HFFc6 (cell line): ENCODE measurements around the gene ASAP2. TPM values are rescaled to one million over a fixed set of nuclear protein-coding genes. Genes with fewer than 3 reads are reported as not detected.

ENCODE experiments used
- DNase-seq: peaks from one replicate; pipeline ENCODE4 v3.0.0-alpha.2; 2018
- H3K27ac Mint-ChIP-seq: 2 replicates; pipeline ENCODE4 v1.8.0; 2020; ENCODE audit warnings: mild to moderate bottlenecking, mixed read lengths
- H3K27me3 Mint-ChIP-seq: 2 replicates; pipeline ENCODE4 v1.8.0; 2021; ENCODE audit warnings: mild to moderate bottlenecking, moderate library complexity, mixed read lengths; ENCODE audit not compliant: insufficient read depth
- H3K36me3 Mint-ChIP-seq: 2 replicates; pipeline ENCODE4 v1.8.0; 2021; ENCODE audit warnings: low read depth, mixed read lengths
- H3K4me1 Mint-ChIP-seq: 2 replicates; pipeline ENCODE4 v1.8.0; 2020; ENCODE audit warnings: low read depth, mixed read lengths
- H3K4me3 Mint-ChIP-seq: 2 replicates; pipeline ENCODE4 v1.8.0; 2020; ENCODE audit warnings: mild to moderate bottlenecking, moderate library complexity, mixed read lengths
- H3K9me3 Mint-ChIP-seq: 2 replicates; pipeline ENCODE4 v1.8.0; 2020; ENCODE audit warnings: mild to moderate bottlenecking, mixed read lengths
- CTCF ChIP-seq: fragments of 200-600 bp; sonication (generic); IDR thresholded peaks from 2 replicates; pipeline ENCODE4 v1.5.0; 2021; ENCODE audit warnings: antibody characterized with exemption, mild to moderate bottlenecking
- total RNA-seq, 6 experiments: library from RNA; stranded (reverse); fragmentation: NEBNext Ultra II Directional; extraction: Animal tissue kit (Norgen Biotek cat#: 25700); gene quantifications; 2 replicates in 1 of 6; 3 replicates in 5 of 6; pipeline ENCODE4 v1.2.3, GENCODE V29; 2021

ASAP2 gene
- total RNA-seq, 6 experiments from 2014 or later = 31.2 to 37.4 (median 34.3) TPM

GRCh38 chr2:9325428-9325827 is 118.8 kb downstream of the ASAP2 start:
- H3K27ac Mint-ChIP-seq = peak overlapping the region; percentile 7; the same call in 1 of the 2 replicates
- H3K4me3 Mint-ChIP-seq = no peak overlapping the region
- no peak for DNase-seq
- no peak for TF ChIP-seq CTCF
- peaks cover 20% of the 10 kb centered on the region for H3K4me1 Mint-ChIP-seq
- no peaks in the 10 kb centered on the region for H3K27me3 Mint-ChIP-seq
- H3K36me3 Mint-ChIP-seq = peaks cover 45% of the 10 kb centered on the region
- no peaks in the 10 kb centered on the region for H3K9me3 Mint-ChIP-seq

- H3K27ac Mint-ChIP-seq = peak overlapping the region; percentile 65
- H3K4me3 Mint-ChIP-seq = peak overlapping the region; percentile 46
- H3K27me3 Mint-ChIP-seq = peaks cover 3% of the 10 kb centered on the region
- no peaks in the 10 kb centered on the region for H3K9me3 Mint-ChIP-seq
- DNase-seq = no peak
- peaks cover 20% of the 10 kb centered on the region for H3K4me1 Mint-ChIP-seq
- no peak for TF ChIP-seq CTCF
- peaks cover 45% of the 10 kb centered on the region for H3K36me3 Mint-ChIP-seq
Observed at GRCh38 chr2:9326975-9327374, 120.4 kb downstream of the ASAP2 start.

GRCh38 chr2:9327873-9328352 is 121.3 kb downstream of the ASAP2 start:
- no peak for DNase-seq
- H3K4me1 Mint-ChIP-seq = peaks cover 20% of the 10 kb centered on the region

GRCh38 chr2:9328931-9329330 is 122.3 kb downstream of the ASAP2 start:
- TF ChIP-seq CTCF = no peak

More at GRCh38 chr2:9327873-9328352, 121.3 kb downstream of the ASAP2 start:
- no peaks in the 10 kb centered on the region for H3K9me3 Mint-ChIP-seq
- peaks cover 6% of the 10 kb centered on the region for H3K27me3 Mint-ChIP-seq
- H3K36me3 Mint-ChIP-seq = peaks cover 53% of the 10 kb centered on the region
- no peak overlapping the region for H3K4me3 Mint-ChIP-seq
- peak overlapping the region; percentile 65 for H3K27ac Mint-ChIP-seq
- no peak for TF ChIP-seq CTCF

GRCh38 chr2:9329497-9329896 is 122.9 kb downstream of the ASAP2 start:
- peaks cover 31% of the 10 kb centered on the region for H3K4me1 Mint-ChIP-seq
- H3K36me3 Mint-ChIP-seq = peaks cover 48% of the 10 kb centered on the region
- no peaks in the 10 kb centered on the region for H3K9me3 Mint-ChIP-seq
- TF ChIP-seq CTCF = no peak
- H3K27ac Mint-ChIP-seq = peak overlapping the region; percentile 58; the same call in 1 of the 2 replicates
- no peak overlapping the region for H3K4me3 Mint-ChIP-seq
- peaks cover 6% of the 10 kb centered on the region for H3K27me3 Mint-ChIP-seq
- DNase-seq = no peak

More at GRCh38 chr2:9328931-9329330, 122.3 kb downstream of the ASAP2 start:
- Mint-ChIP-seq H3K4me3 (no peak overlapping the region), H3K27me3 (peaks cover 6% of the 10 kb centered on the region), H3K9me3 (no peaks in the 10 kb centered on the region), H3K4me1 (peaks cover 30% of the 10 kb centered on the region), H3K27ac (peak overlapping the region; percentile 58), H3K36me3 (peaks cover 48% of the 10 kb centered on the region)
- DNase-seq = no peak
